A673 (cell line): ENCODE data around the gene DCC. TPM values are rescaled to one million over a fixed set of nuclear protein-coding genes. Genes with fewer than 3 reads are reported as not detected.

ENCODE experiments used
- BruUV-seq: library from RNA; stranded (reverse); fragments of 400-500 nt; replicated peaks from 2 replicates; lab custom pipeline; 2021; lab: Mats Ljungman, UMichigan
- CTCF ChIA-PET: fragments of 300-600 bp; sonication (Branson Sonifier 250); formaldehyde crosslinking; loops from one replicate; lab custom pipeline; 2022; ENCODE audit warnings: antibody characterized with exemption; lab: Charles Lee
- POLR2A ChIA-PET: fragments of 300-600 bp; sonication (Branson Sonifier 250); formaldehyde crosslinking; loops from one replicate; lab custom pipeline; 2022; ENCODE audit warnings: antibody characterized with exemption; ENCODE audit not compliant: low non-redundant PET; lab: Charles Lee
- DNase-seq: peaks from one replicate; pipeline ENCODE4 v3.0.0-alpha.2; 2015; ENCODE audit warnings: low spot score
- H3K27ac ChIP-seq: fragments of 200-600 bp; sonication (generic); 2 replicates; pipeline ENCODE4 v1.5.1; 2016; ENCODE audit warnings: mixed run types, low read depth, mild to moderate bottlenecking, mixed read lengths, antibody characterized with exemption, low read length; ENCODE audit not compliant: poor library complexity, severe bottlenecking
- H3K27me3 ChIP-seq: fragments of 200-600 bp; sonication (generic); replicated peaks from 2 replicates; pipeline ENCODE4 v1.6.1; 2017; ENCODE audit warnings: mixed run types, low read depth, mild to moderate bottlenecking, mixed read lengths, antibody characterized with exemption, low read length; ENCODE audit not compliant: insufficient read depth, poor library complexity
- H3K36me3 ChIP-seq: fragments of 200-600 bp; sonication (generic); 2 replicates; pipeline ENCODE4 v1.6.1; 2016; ENCODE audit warnings: mixed run types, mild to moderate bottlenecking, mixed read lengths, antibody characterized with exemption, low read length; ENCODE audit not compliant: insufficient read depth, poor library complexity, severe bottlenecking
- H3K4me1 ChIP-seq: fragments of 200-600 bp; sonication (generic); 2 replicates; pipeline ENCODE4 v1.6.1; 2017; ENCODE audit warnings: mixed run types, mild to moderate bottlenecking, mixed read lengths, antibody characterized with exemption, low read length; ENCODE audit not compliant: insufficient read depth, poor library complexity, severe bottlenecking
- H3K4me3 ChIP-seq: fragments of 200-600 bp; sonication (generic); 2 replicates; pipeline ENCODE4 v1.5.1; 2016; ENCODE audit warnings: low read depth, mixed run types, mild to moderate bottlenecking, mixed read lengths, low read length; ENCODE audit not compliant: poor library complexity, severe bottlenecking
- H3K9me3 ChIP-seq: fragments of 200-600 bp; sonication (generic); 2 replicates; pipeline ENCODE4 v1.6.1; 2016; ENCODE audit warnings: mixed run types, low read depth, mild to moderate bottlenecking, mixed read lengths, antibody characterized with exemption, low read length; ENCODE audit not compliant: poor library complexity, severe bottlenecking
- CTCF ChIP-seq: fragments of 300-800, 200-600 bp; sonication (generic); conservative IDR thresholded peaks from 2 replicates; pipeline ENCODE4 v1.5.1; 2017; ENCODE audit warnings: low read depth, mild to moderate bottlenecking, antibody characterized with exemption, low read length, moderate library complexity, mixed read lengths
- EZH2 ChIP-seq: fragments of 200-600 bp; sonication (generic); IDR thresholded peaks from 2 replicates; pipeline ENCODE4 v1.6.1; 2017; ENCODE audit warnings: borderline replicate concordance, low read depth, mild to moderate bottlenecking, mixed read lengths, antibody characterized with exemption, low read length; ENCODE audit not compliant: poor library complexity, severe bottlenecking
- intact Hi-C: fragments of 100-400 bp; cut with micrococcal nuclease; formaldehyde crosslinking; loops from one replicate; pipeline ENCODE4 v1.10.0; 2022; ENCODE audit not compliant: unreplicated experiment
- total RNA-seq: library from RNA; stranded (reverse); gene quantifications from 2 replicates; pipeline ENCODE4 v1.2.3, GENCODE V29; 2021

The DCC gene
- total RNA-seq, 1 experiment from 2014 or later, result 93.0 TPM

- ChIA-PET CTCF (interaction anchor here (0.7 kb wide), 1 partner anchor 77 kb away, joined by 4 read pairs; no protein-coding TSS in a partner anchor), POLR2A (no interaction called here)
- no peaks in the 10 kb centered on the region for H3K36me3 ChIP-seq
- H3K4me1 ChIP-seq, result peaks cover 90% of the 10 kb centered on the region
- peak overlapping the region; percentile 99 for H3K27ac ChIP-seq
- no peaks in the 10 kb centered on the region for H3K9me3 ChIP-seq
- intact Hi-C loops, result loop anchor here (10.0 kb wide), 3 partner anchors 562 to 952 kb away; no protein-coding TSS in a partner anchor
- H3K27me3 ChIP-seq, result no peaks in the 10 kb centered on the region
- no peak overlapping the region for H3K4me3 ChIP-seq
- BruUV-seq, result no TSS peak
- TF ChIP-seq EZH2, result no peak
- TF ChIP-seq CTCF, result peak; percentile 58
- DNase-seq, result peak; percentile 83
These were observed 83.1 kb downstream of the DCC start for GRCh38 chr18:52422985-52423601.

- TF ChIP-seq CTCF (no peak), EZH2 (no peak)
- POLR2A ChIA-PET, result interaction anchor here (0.6 to 1.5 kb wide), 2 partner anchors 71 to 81 kb away, joined by 4 read pairs; no protein-coding TSS in a partner anchor
- intact Hi-C loops, result loop anchor here (2.0 to 10.0 kb wide), 7 partner anchors 81 to 949 kb away; no protein-coding TSS in a partner anchor
These were observed 86.0 kb downstream of the DCC start for GRCh38 chr18:52426041-52426440.

GRCh38 chr18:52426462-52426861, 86.5 kb downstream of the DCC start:
- H3K27me3 ChIP-seq, result no peaks in the 10 kb centered on the region
- ChIA-PET CTCF (interaction anchor here (0.6 kb wide), 1 partner anchor 84 kb away, joined by 3 read pairs; no protein-coding TSS in a partner anchor), POLR2A (interaction anchor here (0.6 to 1.5 kb wide), 2 partner anchors 72 to 82 kb away, joined by 4 read pairs; no protein-coding TSS in a partner anchor)
- no TSS peak for BruUV-seq
- TF ChIP-seq CTCF (no peak), EZH2 (no peak)
- H3K4me1 ChIP-seq, result peaks cover 97% of the 10 kb centered on the region
- H3K36me3 ChIP-seq, result no peaks in the 10 kb centered on the region
- DNase-seq, result no peak
- no peak overlapping the region for H3K4me3 ChIP-seq
- intact Hi-C loops, result loop anchor here (2.0 to 10.0 kb wide), 7 partner anchors 82 to 948 kb away; no protein-coding TSS in a partner anchor
- H3K9me3 ChIP-seq, result no peaks in the 10 kb centered on the region
- H3K27ac ChIP-seq, result peak overlapping the region; percentile 99

More at GRCh38 chr18:52426041-52426440, 86.0 kb downstream of the DCC start:
- Histone ChIP-seq H3K9me3 (no peaks in the 10 kb centered on the region), H3K4me3 (no peak overlapping the region), H3K4me1 (peaks cover 97% of the 10 kb centered on the region), H3K36me3 (no peaks in the 10 kb centered on the region), H3K27me3 (no peaks in the 10 kb centered on the region), H3K27ac (peak overlapping the region; percentile 99)
- BruUV-seq, result no TSS peak
- CTCF ChIA-PET, result interaction anchor here (0.6 kb wide), 1 partner anchor 84 kb away, joined by 3 read pairs; no protein-coding TSS in a partner anchor
- peak; percentile 72 for DNase-seq
